RPMI7951 (cell line): ENCODE results near the gene DRG1. TPM values are rescaled to one million over a fixed set of nuclear protein-coding genes. Genes with fewer than 3 reads are reported as not detected.
"Not testable (repeated sequence)": the region's sequence is repeated elsewhere in the genome, so short reads cannot be mapped to it uniquely, and the experiment has no call there.

Experiments
- DNase-seq: peaks from one replicate; pipeline ENCODE4 v3.0.0-alpha.2; 2012; ENCODE audit warnings: low read depth
- total RNA-seq: library from RNA; depleted of rRNA; stranded (reverse); fragments of >200 nt; shearing (Covaris generic); gene quantifications from 2 replicates; pipeline ENCODE4 v1.2.3, GENCODE V29; 2014; rRNA removed

DRG1 gene
- total RNA-seq, 1 experiment from 2014 or later = 83.7 TPM

DNA sequence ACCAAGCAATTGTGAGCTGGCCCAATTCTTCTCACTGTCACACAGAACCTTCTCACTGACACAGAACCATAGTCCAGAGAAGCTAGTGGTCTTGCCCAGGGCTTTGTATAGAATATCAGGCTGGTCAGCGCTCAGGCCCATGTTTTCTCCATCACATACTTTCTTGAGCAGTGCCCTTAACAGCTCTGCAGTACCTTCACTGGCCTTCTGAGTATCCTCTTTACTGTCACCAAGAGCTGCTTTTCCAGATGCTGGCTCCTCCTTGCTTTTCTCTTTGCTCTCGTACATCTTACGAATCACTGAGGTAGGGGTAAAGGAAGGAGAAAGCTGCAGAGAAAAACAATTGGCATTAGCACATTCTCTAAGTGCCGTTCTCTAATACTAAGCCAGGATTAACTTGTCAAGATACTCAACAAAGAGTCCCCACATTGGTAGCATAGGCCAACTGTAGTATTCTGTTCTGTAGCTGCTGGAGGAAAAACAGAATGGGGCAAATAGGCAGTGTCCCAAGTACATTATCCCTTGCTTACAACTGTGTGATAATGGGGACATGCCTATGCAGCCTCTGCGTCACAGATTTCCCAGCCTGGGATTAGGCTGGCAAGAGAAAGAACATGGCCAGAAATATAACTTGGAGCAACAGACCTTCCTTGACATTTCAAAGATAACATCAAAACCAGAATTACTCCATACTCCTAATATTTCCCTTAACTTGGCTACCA, 43.5 kb downstream of the DRG1 start:
- DNase-seq = no peak

GRCh38 chr22:31443516-31443915, 44.1 kb downstream of the DRG1 start:
- DNase-seq = no peak

- DNase-seq = no peak
These were observed 46.2 kb downstream of the DRG1 start for GRCh38 chr22:31445642-31446041.

GRCh38 chr22:31446208-31446607, 46.8 kb downstream of the DRG1 start:
- no peak for DNase-seq

- DNase-seq = no peak
These were observed 47.4 kb downstream of the DRG1 start for GRCh38 chr22:31446767-31447166.

DNA sequence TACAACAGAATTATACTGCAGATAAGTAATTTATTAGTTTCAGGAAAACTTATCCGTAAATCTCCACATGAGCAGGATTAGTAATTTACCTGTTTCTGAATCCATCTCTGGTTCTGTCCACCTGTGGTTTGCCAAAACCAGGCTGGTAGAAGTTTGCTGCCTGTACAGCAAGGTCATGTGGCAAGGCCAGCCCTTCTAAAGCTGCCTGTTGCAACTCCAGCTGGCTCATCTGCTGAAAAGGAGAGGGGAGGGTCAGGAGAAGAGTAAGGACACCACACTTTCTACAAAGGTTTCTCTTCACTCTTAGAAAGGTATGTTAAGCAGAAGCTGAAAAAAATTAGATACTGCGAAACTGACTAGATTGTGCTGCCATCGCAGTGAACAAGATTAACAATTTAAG, 47.9 kb downstream of the DRG1 start:
- DNase-seq = no peak

- DNase-seq = no peak
These were observed 49.0 kb downstream of the DRG1 start for GRCh38 chr22:31448382-31448781.

GRCh38 chr22:31449506-31449905, 50.1 kb downstream of the DRG1 start:
- DNase-seq = no peak

DNA sequence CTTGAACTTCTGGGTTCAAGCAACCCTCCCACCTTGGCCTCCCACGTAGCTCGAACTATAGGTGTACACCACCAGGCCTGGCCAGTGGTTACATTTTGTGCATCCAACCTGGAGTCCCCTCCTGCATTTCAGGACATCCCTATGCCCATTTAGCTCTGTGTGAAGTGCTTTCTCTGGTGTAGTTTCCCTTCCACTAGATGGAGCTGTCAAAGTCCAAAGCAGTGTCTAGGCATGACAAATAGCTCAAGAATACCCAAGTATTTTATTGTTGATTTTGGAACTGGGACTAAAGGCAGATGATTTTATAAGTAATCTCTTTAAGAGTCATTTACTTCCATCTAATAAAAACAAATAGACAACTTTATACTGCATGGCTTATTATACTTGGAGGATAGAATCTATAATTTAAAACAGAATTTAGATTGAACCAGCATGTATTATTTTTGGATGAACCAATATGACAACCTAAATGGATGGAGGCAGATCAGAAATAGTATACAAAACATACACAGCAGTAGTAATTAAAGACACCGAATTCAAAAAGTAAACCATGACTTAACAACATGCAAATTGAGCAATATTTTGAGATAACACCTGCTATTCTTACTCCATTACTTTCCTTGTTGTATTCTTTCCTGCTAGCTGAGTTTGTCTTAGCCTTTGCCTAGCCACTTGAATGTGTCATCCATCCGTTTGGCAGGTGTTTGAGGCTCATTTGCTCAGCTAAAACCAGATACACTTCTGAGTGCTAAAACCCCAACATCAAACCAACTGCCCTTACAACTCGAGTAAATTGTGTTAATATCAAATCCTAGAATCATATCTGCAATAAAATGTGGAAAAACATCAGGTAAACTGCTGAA, 52.5 kb downstream of the DRG1 start:
- peak; percentile 35 for DNase-seq

- no peak for DNase-seq
These were observed 62.3 kb downstream of the DRG1 start for GRCh38 chr22:31461699-31462098.

- no peak for DNase-seq
These were observed 65.9 kb downstream of the DRG1 start for GRCh38 chr22:31465307-31465706.

DNA sequence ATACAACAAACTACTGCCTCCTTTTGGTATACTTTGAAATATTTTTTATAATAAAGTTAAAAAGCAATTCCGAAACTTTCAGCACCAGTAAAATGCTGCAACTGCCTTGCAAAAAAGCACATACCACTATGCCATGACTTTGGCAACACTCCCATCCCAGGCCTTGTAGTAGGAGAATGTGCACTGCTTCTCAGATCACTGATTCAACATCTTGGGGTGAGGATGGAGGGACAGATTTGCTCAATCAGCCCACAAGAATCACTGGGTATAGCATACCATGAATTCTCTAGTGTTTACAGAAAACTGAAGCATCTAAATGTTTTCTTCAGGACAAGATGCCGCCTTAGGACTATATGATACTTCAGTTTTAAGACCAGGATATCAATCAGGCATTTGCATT, 75.3 kb downstream of the DRG1 start:
- DNase-seq = no peak

DNA sequence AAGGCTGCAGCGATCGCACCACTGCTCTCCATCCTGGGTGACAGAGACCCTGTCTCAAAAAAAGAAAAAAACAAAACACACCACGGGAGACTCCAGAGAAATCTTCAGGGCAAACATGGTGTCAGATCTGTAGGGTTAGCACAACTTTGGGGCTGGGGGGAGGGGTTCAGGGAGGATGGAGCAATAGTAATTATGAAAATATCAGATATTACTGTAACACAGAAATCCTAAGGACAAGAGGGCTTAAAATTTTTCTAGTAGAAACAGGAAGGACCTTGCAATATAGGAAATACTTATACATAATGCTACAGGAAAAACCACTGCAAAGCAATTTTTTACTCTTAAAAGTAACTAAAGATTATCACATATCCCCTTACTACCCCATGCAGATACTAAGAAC, 76.4 kb downstream of the DRG1 start:
- DNase-seq = no peak

GRCh38 chr22:31477329-31477728, 77.9 kb downstream of the DRG1 start:
- no peak for DNase-seq

DNA sequence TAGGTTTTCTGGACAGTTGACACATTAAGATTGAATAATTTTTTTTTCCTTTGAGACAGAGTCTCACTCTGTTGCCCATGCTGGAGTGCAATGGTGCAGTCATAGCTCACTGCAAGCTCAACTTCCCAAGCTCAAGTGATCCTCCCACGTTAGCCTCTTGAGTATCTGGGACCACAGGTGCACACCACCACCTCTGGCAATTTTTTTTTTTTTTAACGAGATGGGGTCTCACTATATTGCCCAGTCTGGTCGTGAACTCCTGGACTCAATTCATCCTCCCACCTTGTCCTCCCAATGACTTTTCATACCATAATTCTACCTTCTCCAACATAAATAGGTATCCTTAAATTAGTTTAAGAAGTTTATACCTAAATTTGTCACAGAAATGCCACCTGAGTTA, 81.7 kb downstream of the DRG1 start:
- no peak for DNase-seq

- not testable (repeated sequence) for DNase-seq
These were observed 83.1 kb downstream of the DRG1 start for GRCh38 chr22:31482470-31482869.

Other genes starting within 250 kb of the DRG1 start
- gene RNF185, start 239.4 kb upstream of the DRG1 start, total RNA-seq = 17.3 and 19.6 TPM in 2 replicates
- gene LIMK2, start 187.3 kb upstream of the DRG1 start, total RNA-seq = 8.7 TPM in 2 replicates
- 3.0 and 4.0 TPM in 2 replicates for gene PIK3IP1, start 107.1 kb upstream of the DRG1 start, total RNA-seq
- 4.4 and 5.2 TPM in 2 replicates for gene PATZ1, start 53.3 kb upstream of the DRG1 start, total RNA-seq
- 4.9 and 59.4 TPM in 2 replicates for gene EIF4ENIF1, start 90.2 kb downstream of the DRG1 start, total RNA-seq
- gene SFI1, start 96.9 kb downstream of the DRG1 start, total RNA-seq = 6.1 and 10.7 TPM in 2 replicates